ENCODE measurements around the gene TGOLN2. TPM values are rescaled to one million over a fixed set of nuclear protein-coding genes. Genes with fewer than 3 reads are reported as not detected.
"Not testable (repeated sequence)": the region's sequence is repeated elsewhere in the genome, so short reads cannot be mapped to it uniquely, and the experiment has no call there.

TGOLN2 gene
- total and polyA plus RNA-seq, 2 experiments from 2014 or later, result 20.1 to 56.1 TPM

DNA sequence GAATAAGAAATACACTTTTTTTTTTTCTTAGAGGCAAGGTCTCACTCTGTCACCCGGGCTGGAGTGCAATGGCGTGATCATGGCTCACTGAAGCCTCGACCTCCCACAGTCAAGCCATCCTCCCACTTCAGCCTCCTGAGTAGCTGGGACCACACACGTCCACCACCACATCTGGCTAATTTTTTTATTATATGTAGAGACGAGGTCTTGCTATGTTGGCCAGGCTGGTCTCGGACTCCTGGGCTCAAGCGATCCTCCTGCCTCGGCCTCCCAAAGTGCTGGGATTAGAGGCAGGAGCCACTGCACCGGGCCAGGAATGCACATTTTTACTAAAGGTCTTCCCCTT lies 2.4 kb downstream of the TGOLN2 start:
- TF ChIP-seq, protein P1, sequence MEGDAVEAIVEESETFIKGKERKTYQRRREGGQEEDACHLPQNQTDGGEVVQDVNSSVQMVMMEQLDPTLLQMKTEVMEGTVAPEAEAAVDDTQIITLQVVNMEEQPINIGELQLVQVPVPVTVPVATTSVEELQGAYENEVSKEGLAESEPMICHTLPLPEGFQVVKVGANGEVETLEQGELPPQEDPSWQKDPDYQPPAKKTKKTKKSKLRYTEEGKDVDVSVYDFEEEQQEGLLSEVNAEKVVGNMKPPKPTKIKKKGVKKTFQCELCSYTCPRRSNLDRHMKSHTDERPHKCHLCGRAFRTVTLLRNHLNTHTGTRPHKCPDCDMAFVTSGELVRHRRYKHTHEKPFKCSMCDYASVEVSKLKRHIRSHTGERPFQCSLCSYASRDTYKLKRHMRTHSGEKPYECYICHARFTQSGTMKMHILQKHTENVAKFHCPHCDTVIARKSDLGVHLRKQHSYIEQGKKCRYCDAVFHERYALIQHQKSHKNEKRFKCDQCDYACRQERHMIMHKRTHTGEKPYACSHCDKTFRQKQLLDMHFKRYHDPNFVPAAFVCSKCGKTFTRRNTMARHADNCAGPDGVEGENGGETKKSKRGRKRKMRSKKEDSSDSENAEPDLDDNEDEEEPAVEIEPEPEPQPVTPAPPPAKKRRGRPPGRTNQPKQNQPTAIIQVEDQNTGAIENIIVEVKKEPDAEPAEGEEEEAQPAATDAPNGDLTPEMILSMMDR (IDR thresholded peaks at IDR 0.05; ENCODE audit: low read depth, low read length), result no peak
- Histone ChIP-seq H3K36me3 (peaks cover 28% of the 10 kb centered on the region), H3K4me1 (ENCODE audit: low read depth) (peaks cover 27% of the 10 kb centered on the region), H3K27me3 (no peaks in the 10 kb centered on the region), H3K4me3 (no peak overlapping the region), H3K9me3 (ENCODE audit: low read depth) (no peaks in the 10 kb centered on the region), H3K27ac (no peak overlapping the region)
- DNase-seq (ENCODE audit: low read depth in 1 of 2, low spot score in 1 of 2), result peak in 1 of 2 donors; percentile 24

DNA sequence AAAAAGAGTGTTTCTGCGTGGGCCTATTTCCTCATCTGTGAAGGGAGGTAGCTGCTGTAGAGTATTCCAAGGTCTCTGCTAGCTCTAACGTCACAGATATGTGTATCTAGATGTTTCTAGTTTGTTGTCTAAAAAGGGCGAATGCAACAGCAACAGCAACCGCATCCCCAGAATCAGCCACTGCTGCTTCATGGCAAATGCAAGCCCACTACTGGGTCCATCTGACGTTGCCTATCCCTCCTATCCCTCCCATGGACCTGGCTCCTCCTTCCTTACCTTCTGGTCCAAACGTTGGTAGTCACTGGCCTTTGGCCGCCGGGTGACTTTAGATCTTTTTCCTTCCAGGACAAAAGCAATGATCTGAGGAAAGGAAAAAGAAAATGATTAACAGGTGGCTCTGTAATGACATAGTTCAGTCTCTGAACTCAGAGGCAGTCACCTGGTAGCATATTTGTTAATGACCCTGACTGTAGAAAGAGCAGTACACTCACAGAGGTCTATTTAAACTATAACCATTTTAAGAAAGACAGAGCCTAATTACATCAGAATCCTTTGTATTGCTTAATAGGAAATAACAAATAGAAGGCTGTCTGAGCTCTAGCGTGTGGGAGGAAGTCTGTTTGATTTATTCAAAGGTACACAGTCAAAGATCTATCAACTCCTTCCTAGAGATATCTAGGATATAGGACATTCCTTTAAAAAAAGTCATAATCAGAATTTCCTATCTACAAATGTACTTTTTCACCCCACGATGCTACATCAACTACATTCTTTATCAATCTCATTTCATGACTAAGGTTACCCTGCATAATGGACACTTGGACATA lies 2.9 kb downstream of the TGOLN2 start:
- Histone ChIP-seq H3K9me3 (ENCODE audit: low read depth) (no peaks in the 10 kb centered on the region), H3K4me1 (ENCODE audit: low read depth) (peaks cover 27% of the 10 kb centered on the region), H3K27ac (no peak overlapping the region), H3K4me3 (no peak overlapping the region), H3K36me3 (peaks cover 28% of the 10 kb centered on the region), H3K27me3 (no peaks in the 10 kb centered on the region)
- peak in 1 of 2 donors; percentile 64 for DNase-seq (ENCODE audit: low read depth in 1 of 2, low spot score in 1 of 2)
- TF ChIP-seq, protein P1 (IDR thresholded peaks at IDR 0.05; ENCODE audit: low read depth, low read length), result no peak

DNA sequence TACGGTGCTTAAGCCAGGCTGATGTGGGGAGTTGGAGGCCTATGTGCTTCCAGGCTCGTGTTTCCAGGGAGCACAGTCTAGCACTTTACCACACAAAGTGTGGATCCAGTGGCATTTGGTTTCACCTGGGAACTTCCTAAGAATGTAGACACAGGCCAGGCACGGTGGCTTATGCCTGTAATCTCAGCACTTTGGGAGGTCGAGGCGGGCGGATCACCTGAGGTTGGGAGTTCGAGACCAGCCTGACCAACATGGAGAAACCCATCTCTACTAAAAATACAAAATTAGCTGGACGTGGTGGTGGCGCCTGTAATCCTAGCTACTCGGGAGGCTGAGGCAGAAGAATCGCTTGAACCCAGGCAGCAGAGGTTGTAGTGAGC lies 3.8 kb downstream of the TGOLN2 start:
- H3K27ac ChIP-seq; H3K4me3 ChIP-seq; H3K27me3 ChIP-seq; H3K9me3 ChIP-seq (ENCODE audit: low read depth); DNase-seq (ENCODE audit: low read depth in 1 of 2, low spot score in 1 of 2): not testable (repeated sequence)
- peaks cover 26% of the 10 kb centered on the region for H3K4me1 ChIP-seq (ENCODE audit: low read depth)
- peaks cover 28% of the 10 kb centered on the region for H3K36me3 ChIP-seq

DNA sequence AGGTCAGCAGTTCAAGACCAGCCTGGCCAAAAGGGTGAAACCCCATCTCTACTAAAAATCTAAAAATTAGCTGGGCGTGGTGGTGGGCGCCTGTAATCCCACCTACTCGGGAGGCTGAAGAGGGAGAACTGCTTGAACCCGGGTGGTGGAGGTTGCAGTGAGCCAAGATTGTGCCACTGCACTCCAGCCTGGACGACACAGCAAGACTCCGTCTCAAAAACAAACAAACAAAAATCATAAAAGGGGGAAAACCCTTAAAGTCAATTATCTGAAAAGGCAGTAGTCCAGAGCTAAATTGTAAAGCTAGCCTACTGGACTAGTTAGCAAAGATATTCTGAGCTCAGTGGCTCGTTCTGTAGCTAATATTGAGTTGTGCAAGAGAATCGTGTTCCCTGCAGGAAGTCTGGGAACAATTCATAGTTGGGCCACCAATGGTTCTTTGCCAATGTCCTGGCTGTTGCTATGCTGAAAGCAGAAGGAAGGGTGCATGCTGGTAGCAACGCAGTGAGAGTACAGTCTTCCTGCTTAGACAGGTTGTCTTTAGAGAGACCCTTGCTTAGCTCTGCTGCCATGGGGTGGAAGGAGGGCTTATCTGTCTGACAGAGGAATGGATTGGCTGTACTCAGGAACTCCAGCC lies 4.3 kb downstream of the TGOLN2 start:
- H3K27ac ChIP-seq, result no peak overlapping the region
- DNase-seq (ENCODE audit: low read depth in 1 of 2, low spot score in 1 of 2), result no peak
- H3K4me3 ChIP-seq, result no peak overlapping the region
- H3K36me3 ChIP-seq, result peaks cover 28% of the 10 kb centered on the region
- no peaks in the 10 kb centered on the region for H3K27me3 ChIP-seq
- TF ChIP-seq, protein P1 (IDR thresholded peaks at IDR 0.05; ENCODE audit: low read depth, low read length), result no peak
- H3K9me3 ChIP-seq (ENCODE audit: low read depth), result no peaks in the 10 kb centered on the region
- peaks cover 21% of the 10 kb centered on the region for H3K4me1 ChIP-seq (ENCODE audit: low read depth)

- no peak for DNase-seq (ENCODE audit: low read depth in 1 of 2, low spot score in 1 of 2)
- peaks cover 27% of the 10 kb centered on the region for H3K36me3 ChIP-seq
- H3K27ac ChIP-seq, result no peak overlapping the region
- no peaks in the 10 kb centered on the region for H3K9me3 ChIP-seq (ENCODE audit: low read depth)
- H3K4me1 ChIP-seq (ENCODE audit: low read depth), result no peaks in the 10 kb centered on the region
- H3K27me3 ChIP-seq, result no peaks in the 10 kb centered on the region
- H3K4me3 ChIP-seq, result no peak overlapping the region
- TF ChIP-seq, protein P1 (IDR thresholded peaks at IDR 0.05; ENCODE audit: low read depth, low read length), result no peak
Observed at GRCh38 chr2:85319796-85320195, 8.0 kb downstream of the TGOLN2 start.
